NCI-H146 treated with DMSO at 0.1 percent for 48 hours (cell line): ENCODE data around the gene ANKEF1.
"Not testable (repeated sequence)": the region's sequence is repeated elsewhere in the genome, so short reads cannot be mapped to it uniquely, and the experiment has no call there.

Experiments used
- DNase-seq: peaks from one replicate; lab custom pipeline; 2025; ENCODE audit not compliant: unreplicated experiment; lab: John Stamatoyannopoulos, UW

Gene ANKEF1

GRCh38 chr20:10034717-10035571 is at the start of gene ANKEF1:
ANKEF1 (plus strand) TSS chr20:10034987; CDS start chr20:10038302, 3,315 bp downstream.
- peak; percentile 87 for DNase-seq

DNA sequence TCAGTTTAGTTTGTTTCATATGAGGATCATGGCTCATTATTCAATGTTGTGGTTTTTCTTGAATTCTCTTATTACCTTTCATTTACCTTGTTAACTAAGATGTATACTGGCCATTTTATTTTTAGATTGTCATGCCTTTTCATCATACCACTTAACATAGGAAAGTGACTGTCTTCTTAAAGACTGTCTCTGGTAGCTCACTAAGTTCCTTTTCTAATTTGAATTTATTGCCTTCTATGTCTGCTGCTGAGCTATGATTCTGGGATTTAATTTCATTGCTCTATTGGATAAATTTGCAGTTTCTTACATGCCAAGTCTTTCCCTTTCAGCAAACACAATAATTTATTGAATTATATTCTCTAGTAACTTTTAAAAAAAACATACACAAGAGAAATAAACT is 49.5 kb upstream of the ANKEF1 start:
- no peak for DNase-seq

- DNase-seq, result no peak
These were observed 49.0 kb upstream of the ANKEF1 start for GRCh38 chr20:9985773-9986172.

GRCh38 chr20:9989066-9989724 is 45.6 kb upstream of the ANKEF1 start:
- DNase-seq, result no peak

DNA sequence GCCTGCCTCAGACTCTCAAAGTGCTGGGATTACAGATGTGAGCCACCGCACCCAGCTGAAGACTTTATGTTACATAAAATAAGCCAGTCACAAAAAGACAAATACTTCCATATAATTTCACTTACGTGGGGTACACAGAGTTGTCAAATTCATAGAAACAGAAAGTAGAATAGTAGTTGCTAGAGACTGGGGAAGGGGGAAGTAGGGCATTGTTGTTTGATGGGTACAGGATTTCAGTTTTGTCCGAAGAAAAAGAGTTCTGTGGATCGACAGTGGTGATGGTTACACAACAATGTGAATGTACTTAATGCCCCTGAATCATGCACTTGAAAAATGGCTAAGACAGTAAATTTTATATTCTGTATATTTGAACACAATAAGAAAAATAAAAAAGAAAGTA is 41.6 kb upstream of the ANKEF1 start:
- DNase-seq, result no peak

DNA sequence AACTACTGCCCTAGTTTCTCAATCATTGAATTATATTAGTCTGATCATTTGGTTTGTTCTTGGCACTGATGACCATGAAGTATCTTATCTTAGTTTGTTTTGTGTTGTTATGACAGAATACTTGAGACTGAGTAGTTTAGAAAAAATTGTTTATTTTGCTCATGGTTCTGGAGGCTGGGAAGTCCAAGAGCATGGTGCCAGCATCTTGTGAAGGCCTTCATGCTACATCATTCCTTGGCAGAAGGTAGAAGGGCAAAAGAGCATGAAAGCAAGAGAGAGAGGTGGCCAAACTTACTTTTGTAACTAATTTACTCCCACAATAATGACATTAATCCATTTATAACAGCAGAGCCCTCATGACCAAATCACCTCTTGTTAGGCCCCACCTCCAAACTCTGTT is 40.1 kb upstream of the ANKEF1 start:
- no peak for DNase-seq

GRCh38 chr20:9995510-9996272 is 39.1 kb upstream of the ANKEF1 start:
- DNase-seq, result no peak

- DNase-seq, result no peak
These were observed 37.8 kb upstream of the ANKEF1 start for GRCh38 chr20:9996944-9997343.

- DNase-seq, result no peak
These were observed 35.1 kb upstream of the ANKEF1 start for GRCh38 chr20:9999645-10000044.

DNA sequence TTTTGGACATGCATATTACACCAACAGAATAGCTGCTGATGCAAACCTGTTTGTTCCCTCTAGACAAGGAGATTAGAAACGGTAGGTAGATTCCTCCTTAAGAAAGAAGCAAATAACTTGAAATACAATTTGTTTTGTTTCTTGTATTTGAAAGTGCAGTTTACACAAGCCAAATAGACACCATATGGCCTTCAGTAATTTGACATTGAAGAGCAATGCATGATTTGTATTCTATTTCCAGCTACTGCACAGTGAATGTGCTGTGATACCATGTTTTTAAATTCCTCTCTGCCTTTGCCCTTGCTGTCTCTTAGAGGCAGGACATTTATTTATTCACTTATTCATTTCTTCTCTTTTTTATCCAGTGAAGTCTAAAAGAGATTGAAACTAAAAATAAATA is 31.9 kb upstream of the ANKEF1 start:
- no peak for DNase-seq

- no peak for DNase-seq
These were observed 29.9 kb upstream of the ANKEF1 start for GRCh38 chr20:10004900-10005299.

- no peak for DNase-seq
These were observed 28.9 kb upstream of the ANKEF1 start for GRCh38 chr20:10005885-10006284.

DNA sequence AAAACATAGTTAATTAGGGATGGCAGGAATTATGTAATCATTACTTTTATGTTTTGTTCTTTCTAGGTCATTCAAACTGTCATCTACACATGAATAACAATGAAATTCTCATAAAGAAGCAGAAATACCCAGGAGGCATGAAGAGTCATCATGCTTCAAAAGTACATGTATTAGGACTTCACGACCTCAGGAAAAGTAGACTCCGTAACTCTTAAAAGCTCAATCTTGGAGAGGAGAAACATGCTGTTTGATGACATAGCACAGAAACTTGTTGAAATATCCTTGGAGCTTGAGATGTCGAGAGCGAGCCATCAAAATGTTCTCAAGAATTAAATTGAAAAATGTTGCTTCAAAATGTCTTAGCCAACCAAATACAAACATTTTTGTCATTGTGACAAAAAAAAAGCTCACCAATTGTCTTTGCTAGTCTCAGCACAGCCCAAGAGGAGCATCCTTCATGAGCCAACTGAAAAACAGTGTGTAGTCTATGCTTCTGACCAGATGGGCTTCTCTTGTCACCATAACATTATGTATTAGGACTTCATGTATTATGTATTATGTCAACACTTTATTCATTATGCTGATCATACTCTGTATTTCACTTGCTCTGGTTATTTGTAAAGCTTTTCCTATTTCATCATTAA is 28.2 kb upstream of the ANKEF1 start:
- DNase-seq, result no peak

DNA sequence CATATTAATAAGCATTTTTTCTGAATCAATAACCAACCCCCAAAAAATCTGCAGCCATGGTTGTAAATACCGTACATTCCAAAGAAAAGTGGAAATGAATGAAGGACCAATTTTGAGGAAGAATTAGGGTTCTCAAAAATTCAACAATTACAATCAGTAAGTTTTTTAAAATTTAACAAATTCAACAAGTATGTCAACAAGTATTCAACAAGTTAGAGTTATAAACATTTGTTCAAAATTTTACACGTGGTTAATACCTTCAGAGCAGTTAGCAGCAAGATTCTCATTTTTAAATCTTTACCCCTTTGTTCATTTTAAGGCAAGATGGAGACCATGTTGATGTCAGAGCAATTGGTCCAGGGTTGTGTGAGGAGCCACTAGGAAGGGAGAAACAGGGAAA is 27.6 kb upstream of the ANKEF1 start:
- no peak for DNase-seq

DNA sequence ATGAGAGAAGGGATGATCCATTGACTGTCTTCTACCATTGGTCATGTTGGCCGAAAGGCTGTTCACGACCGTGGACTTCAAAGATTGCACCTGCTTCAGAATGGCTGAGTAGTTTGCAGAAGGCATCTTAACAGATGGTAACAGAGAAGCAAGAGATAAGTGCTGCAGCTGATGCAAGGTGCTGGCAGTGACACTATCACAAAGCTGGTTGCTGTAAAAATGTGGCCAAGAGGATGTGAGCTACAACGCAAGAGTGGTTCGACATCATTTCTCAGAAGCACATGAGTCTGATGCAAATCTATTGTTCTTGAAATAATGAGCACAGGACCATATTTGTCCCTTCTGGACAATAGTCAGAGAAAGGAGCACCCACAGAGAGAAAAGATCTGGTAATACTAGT is 27.0 kb upstream of the ANKEF1 start:
- DNase-seq, result no peak

DNA sequence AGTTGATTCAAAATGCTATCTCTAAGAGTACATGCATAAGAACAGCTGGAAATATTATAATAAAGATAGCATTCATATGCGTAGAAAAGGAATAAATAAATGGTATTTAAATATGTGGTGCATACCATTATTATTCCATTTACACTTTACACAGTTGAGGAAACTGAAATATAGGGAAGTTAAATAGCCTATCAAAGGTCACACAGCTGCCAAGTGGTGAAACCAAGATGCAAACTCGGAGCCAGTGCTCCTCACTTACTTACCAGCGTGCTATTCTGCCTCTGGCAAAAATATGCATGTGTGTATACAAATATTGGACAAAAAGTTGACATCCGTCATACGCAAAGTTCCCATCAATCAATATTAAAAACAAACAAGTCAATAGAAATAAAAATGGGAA is 22.3 kb upstream of the ANKEF1 start:
- DNase-seq, result no peak

DNA sequence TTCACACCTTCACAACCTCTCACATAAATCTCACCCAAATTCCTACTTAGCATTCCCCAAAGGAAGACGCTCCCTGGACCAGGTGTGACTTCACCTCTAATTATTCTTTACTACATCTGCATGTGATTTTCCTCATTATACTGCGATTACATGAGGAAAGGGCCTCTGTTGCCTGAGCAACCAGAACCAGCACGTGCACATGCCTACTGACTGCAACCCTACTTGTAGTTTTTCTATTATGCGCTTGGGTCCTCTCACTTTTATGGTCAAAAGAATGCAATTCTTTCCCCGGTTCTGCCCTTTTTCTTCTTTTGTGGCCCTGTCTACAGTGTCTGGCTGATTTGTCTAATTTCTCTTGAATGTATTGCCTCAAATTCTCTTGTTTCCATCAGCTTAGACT is 20.4 kb upstream of the ANKEF1 start:
- peak; percentile 12 for DNase-seq

GRCh38 chr20:10020937-10021336 is 13.8 kb upstream of the ANKEF1 start:
- DNase-seq, result no peak

DNA sequence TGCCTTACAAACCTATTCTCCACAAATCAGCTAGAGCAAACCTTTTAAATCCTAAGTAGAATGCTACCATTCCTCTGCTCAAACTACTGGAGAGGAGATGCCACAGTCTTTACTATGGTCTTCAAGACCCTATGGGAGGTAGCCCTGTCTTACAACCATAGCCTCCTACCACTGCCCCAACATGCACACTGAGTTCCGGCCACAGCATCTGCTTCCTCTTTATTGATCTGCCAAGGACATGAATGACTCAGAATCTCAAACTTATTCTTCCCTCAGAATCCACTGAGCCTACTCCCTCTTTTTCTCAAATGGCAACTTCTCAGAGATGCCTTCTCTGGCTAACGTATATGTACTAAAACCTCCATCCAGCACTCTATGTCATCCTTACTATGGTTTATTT is 12.2 kb upstream of the ANKEF1 start:
- DNase-seq, result no peak

DNA sequence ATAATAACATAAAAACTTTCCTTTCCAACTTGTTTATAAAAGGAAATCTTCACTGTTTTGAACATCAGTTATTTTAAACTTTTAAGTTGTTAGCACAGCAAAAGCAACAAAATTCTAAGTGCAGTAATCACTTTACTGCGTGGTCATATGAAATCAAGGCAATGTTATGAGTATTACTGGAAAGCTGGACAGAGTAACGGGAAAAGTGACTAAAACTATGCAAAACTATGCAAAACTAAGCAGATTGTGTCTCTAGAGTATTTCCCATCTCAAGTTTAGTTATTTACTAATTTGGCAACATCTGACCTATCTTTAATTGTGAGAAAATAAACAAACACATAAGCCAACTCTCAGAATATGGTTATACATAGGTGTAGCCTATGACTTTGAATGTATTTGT is 10.9 kb upstream of the ANKEF1 start:
- no peak for DNase-seq

DNA sequence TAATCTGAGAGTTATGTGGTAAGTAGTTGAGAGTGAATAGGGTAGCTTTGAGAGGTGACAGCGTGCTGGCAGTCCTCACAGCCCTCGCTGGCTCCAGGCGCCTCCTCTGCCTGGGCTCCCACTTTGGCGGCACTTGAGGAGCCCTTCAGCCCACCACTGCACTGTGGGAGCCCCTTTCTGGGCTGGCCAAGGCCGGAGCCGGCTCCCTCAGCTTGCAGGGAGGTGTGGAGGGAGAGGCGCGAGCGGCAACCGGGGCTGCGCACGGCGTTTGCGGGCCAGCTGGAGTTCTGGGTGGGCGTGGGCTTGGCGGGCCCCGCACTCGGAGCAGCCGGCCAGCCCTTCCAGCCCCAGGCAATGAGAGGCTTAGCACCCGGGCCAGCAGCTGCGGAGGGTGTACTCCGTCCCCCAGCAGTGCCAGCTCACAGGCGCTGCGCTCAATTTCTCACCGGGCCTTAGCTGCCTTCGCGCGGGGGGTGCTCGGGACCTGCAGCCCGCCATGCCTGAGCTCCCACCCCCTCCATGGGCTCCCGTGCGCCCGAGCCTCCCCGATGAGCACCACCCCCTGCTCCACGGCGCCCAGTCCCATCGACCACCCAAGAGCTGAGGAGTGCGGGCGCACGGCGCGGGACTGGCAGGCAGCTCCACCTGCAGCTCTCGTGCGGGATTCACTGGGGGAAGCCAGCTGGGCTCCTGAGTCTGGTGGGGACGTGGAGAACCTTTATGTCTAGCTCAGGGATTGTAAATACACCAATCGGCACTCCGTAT is 3.2 kb upstream of the ANKEF1 start:
- DNase-seq, result not testable (repeated sequence)
